Liver (tissue), 9 donors: Measurements from ENCODE around the gene UGT3A1. TPM values are rescaled to one million over a fixed set of nuclear protein-coding genes. Genes with fewer than 3 reads are reported as not detected.

Source experiments
- DNase-seq: peaks from one replicate; pipeline ENCODE4 v3.0.0-alpha.2; 2017; ENCODE audit warnings: low spot score
- H3K27ac ChIP-seq, 2 donors: one replicate each; pipeline ENCODE4 v1.7.0; 2013; ENCODE audit warnings: inconsistent platforms in 2 of 2, low read length in 2 of 2, control low read depth in 1 of 2, low read depth in 1 of 2, mild to moderate bottlenecking in 1 of 2
- H3K27me3 ChIP-seq, 4 donors: one replicate each; pipeline versions ENCODE4 v1.6.1 to v1.7.0; 2013; ENCODE audit warnings: low read length in 3 of 4, inconsistent platforms in 1 of 4, mild to moderate bottlenecking in 1 of 4, moderate library complexity in 1 of 4; ENCODE audit not compliant: control insufficient read depth in 4 of 4, insufficient read depth in 4 of 4
- H3K36me3 ChIP-seq, 4 donors: one replicate each; pipeline versions ENCODE4 v1.6.1 to v1.7.0; 2013; ENCODE audit warnings: low read length in 3 of 4, mild to moderate bottlenecking in 3 of 4, low read depth in 1 of 4, moderate library complexity in 1 of 4; ENCODE audit not compliant: control insufficient read depth in 4 of 4, insufficient read depth in 3 of 4
- H3K4me1 ChIP-seq, 4 donors: one replicate each; pipeline versions ENCODE4 v1.6.1 to v1.7.0; 2013; ENCODE audit warnings: low read length in 3 of 4, mild to moderate bottlenecking in 3 of 4, moderate library complexity in 1 of 4; ENCODE audit not compliant: control insufficient read depth in 4 of 4, insufficient read depth in 4 of 4
- H3K4me3 ChIP-seq, 3 donors: one replicate each; pipeline versions ENCODE4 v1.6.1 to v1.7.0; 2013; ENCODE audit warnings: low read length in 3 of 3, control low read depth in 1 of 3, low read depth in 1 of 3, mild to moderate bottlenecking in 1 of 3
- H3K9ac ChIP-seq, 2 donors: one replicate each; pipeline ENCODE4 v1.7.0; 2013; ENCODE audit warnings: low read length in 2 of 2, mild to moderate bottlenecking in 2 of 2, moderate library complexity in 2 of 2, control low read depth in 1 of 2, low read depth in 1 of 2
- H3K9me3 ChIP-seq, 4 donors: one replicate each; pipeline versions ENCODE4 v1.6.1 to v1.7.0; 2013; ENCODE audit warnings: low read length in 3 of 4; ENCODE audit not compliant: control insufficient read depth in 4 of 4
- EGR1 ChIP-seq, 2 donors: IDR thresholded peaks; 2 replicates each; pipeline ENCODE4 v1.6.1; 2016 to 2018; ENCODE audit warnings: antibody characterized with exemption in 2 of 2, low read depth in 2 of 2
- FOXA1 ChIP-seq: IDR thresholded peaks from 2 replicates; pipeline ENCODE4 v1.6.1; 2016; ENCODE audit warnings: antibody characterized with exemption
- FOXA2 ChIP-seq: IDR thresholded peaks from 2 replicates; pipeline ENCODE4 v1.6.1; 2016; ENCODE audit warnings: antibody characterized with exemption
- GABPA ChIP-seq, 2 donors: IDR thresholded peaks in 1 of 2; conservative IDR thresholded peaks in 1 of 2; 2 replicates each; pipeline ENCODE4 v1.6.1; 2016; ENCODE audit warnings: antibody characterized with exemption in 2 of 2, mild to moderate bottlenecking in 1 of 2, moderate library complexity in 1 of 2
- HNF4A ChIP-seq, 2 donors: conservative IDR thresholded peaks; 2 replicates each; pipeline ENCODE4 v1.6.1; 2016; ENCODE audit warnings: antibody characterized with exemption in 2 of 2, mild to moderate bottlenecking in 2 of 2
- HNF4G ChIP-seq: IDR thresholded peaks from 2 replicates; pipeline ENCODE4 v1.6.1; 2016; ENCODE audit warnings: antibody characterized with exemption
- JUND ChIP-seq, 2 donors: IDR thresholded peaks; 2 replicates each; pipeline ENCODE4 v1.6.1; 2016; ENCODE audit warnings: antibody characterized with exemption in 2 of 2
- MAX ChIP-seq: IDR thresholded peaks from 2 replicates; pipeline ENCODE4 v1.6.1; 2016; ENCODE audit warnings: antibody characterized with exemption
- NR2F2 ChIP-seq: IDR thresholded peaks from 2 replicates; pipeline ENCODE4 v1.6.1; 2016; ENCODE audit warnings: antibody characterized with exemption
- RAD21 ChIP-seq, 2 donors: IDR thresholded peaks; 2 replicates each; pipeline ENCODE4 v1.6.1; 2016; ENCODE audit warnings: antibody characterized with exemption in 2 of 2, mild to moderate bottlenecking in 2 of 2
- REST ChIP-seq: IDR thresholded peaks from 2 replicates; pipeline ENCODE4 v1.6.1; 2016; ENCODE audit warnings: antibody characterized with exemption, mild to moderate bottlenecking
- SP1 ChIP-seq: IDR thresholded peaks from 2 replicates; pipeline ENCODE4 v1.6.1; 2018; ENCODE audit warnings: antibody characterized with exemption, mild to moderate bottlenecking
- TAF1 ChIP-seq: conservative IDR thresholded peaks from 2 replicates; pipeline ENCODE4 v1.6.1; 2016; ENCODE audit warnings: antibody characterized with exemption, mild to moderate bottlenecking
- YY1 ChIP-seq: IDR thresholded peaks from 2 replicates; pipeline ENCODE4 v1.6.1; 2016; ENCODE audit warnings: antibody characterized with exemption, mild to moderate bottlenecking
- ZBTB33 ChIP-seq: IDR thresholded peaks from 2 replicates; pipeline ENCODE4 v1.6.1; 2016; ENCODE audit warnings: antibody characterized with exemption
- WGBS: extraction: QIAGEN DNeasy Blood & Tissue Kit; methylation state at CpG from one replicate; pipeline ENCODE4 v1.1.7; 2013; 5-methylcytosine and 5-hydroxymethylcytosine counted together
- polyA plus RNA-seq, 2 donors: library from polyadenylated mRNA; stranded (reverse) in 1 of 2; unstranded in 1 of 2; fragments of 200-250 nt in 1 of 2; fragments of >200 nt in 1 of 2; fragmentation: Nextera tagmentation in 1 of 2; extraction: Ambion mirVana in 1 of 2; gene quantifications; one replicate each; pipeline versions ENCODE4 v1.2.1 to v1.2.3, GENCODE V29; 2013 to 2015
- total RNA-seq, 2 donors: library from RNA; depleted of rRNA; stranded (reverse); fragments of >200 nt; gene quantifications; one replicate each; pipeline ENCODE4 v1.2.3, GENCODE V29; 2014
- donor health status: healthy.
- donor health status: healthy.
- donor health status: healthy.
- donor health status: healthy.
- donor health status: healthy.

UGT3A1 gene
- total and polyA plus RNA-seq, 4 donors, result 0.28 to 60.6 (median 21.0) TPM

GRCh38 chr5:35924950-35925722 is 66.1 kb downstream of the UGT3A1 start (continued):
- TF ChIP-seq REST, result no peak
- no peak for TF ChIP-seq JUND (IDR thresholded peaks at IDR 0.05)
- no peak for TF ChIP-seq YY1

- Histone ChIP-seq H3K36me3 (no peaks in the 10 kb centered on the region), H3K9me3 (no peaks in the 10 kb centered on the region), H3K27ac (no peak overlapping the region), H3K4me1 (peaks cover 0 to 11% (median 6%) of the 10 kb centered on the region in 4 donors), H3K4me3 (no peak overlapping the region), H3K9ac (no peak overlapping the region), H3K27me3 (peaks cover 0 to 7% (median 2%) of the 10 kb centered on the region in 4 donors)
- no peak for DNase-seq
- WGBS, result 56% methylated on average over 10 of the region's 10 CpGs
- TF ChIP-seq NR2F2, result no peak
- TF ChIP-seq HNF4A (conservative IDR thresholded peaks at IDR 0.05), result no peak
- TF ChIP-seq MAX, result no peak
- no peak for TF ChIP-seq SP1
- TF ChIP-seq FOXA2, result no peak
- no peak for TF ChIP-seq ZBTB33
- no peak for TF ChIP-seq REST
- no peak for TF ChIP-seq FOXA1
- TF ChIP-seq EGR1 (IDR thresholded peaks at IDR 0.05; ENCODE audit: low read depth in 2 of 2), result no peak
- TF ChIP-seq YY1, result no peak
- no peak for TF ChIP-seq JUND (IDR thresholded peaks at IDR 0.05)
- TF ChIP-seq HNF4G, result no peak
- no peak for TF ChIP-seq RAD21 (IDR thresholded peaks at IDR 0.05)
- no peak for TF ChIP-seq GABPA (IDR thresholded peaks at IDR 0.05 in 1 of 2, conservative IDR thresholded peaks at IDR 0.05 in 1 of 2)
- TF ChIP-seq TAF1, result no peak
Observed at GRCh38 chr5:35924122-35924949, 66.9 kb downstream of the UGT3A1 start.
